AG04449 (cell line): ENCODE data around the gene CHD2.
A peak's percentile ranks its signal among the peaks of the same experiment; 100 is the strongest.

Experiments
- CTCF ChIA-PET: fragments of 350-600 bp; formaldehyde crosslinking; extraction: SDS; loops from one replicate; lab custom pipeline; 2021; ENCODE audit warnings: antibody characterized with exemption; lab: Yijun Ruan, JAX
- POLR2A ChIA-PET: fragments of 400-600, 350-600 bp; formaldehyde crosslinking; extraction: SDS; loops from one replicate; lab custom pipeline; 2020; ENCODE audit warnings: antibody characterized with exemption, inconsistent platforms; lab: Yijun Ruan, JAX
- DNase-seq: peaks from one replicate; pipeline ENCODE4 v3.0.0-alpha.2; 2010; ENCODE audit warnings: low read depth, low spot score
- H3K4me3 ChIP-seq: 2 replicates; pipeline ENCODE4 v1.5.1; 2011; ENCODE audit warnings: low read depth, mild to moderate bottlenecking, control low read depth, low read length
- TF ChIP-seq, protein P1 (sequence below): IDR thresholded peaks from one replicate; pipeline ENCODE4 v1.5.1; 2011; ENCODE audit warnings: mild to moderate bottlenecking, moderate library complexity, low read length, control low read depth, inconsistent platforms; ENCODE audit not compliant: insufficient read depth; ENCODE audit errors: missing control alignments

CHD2 gene

DNA sequence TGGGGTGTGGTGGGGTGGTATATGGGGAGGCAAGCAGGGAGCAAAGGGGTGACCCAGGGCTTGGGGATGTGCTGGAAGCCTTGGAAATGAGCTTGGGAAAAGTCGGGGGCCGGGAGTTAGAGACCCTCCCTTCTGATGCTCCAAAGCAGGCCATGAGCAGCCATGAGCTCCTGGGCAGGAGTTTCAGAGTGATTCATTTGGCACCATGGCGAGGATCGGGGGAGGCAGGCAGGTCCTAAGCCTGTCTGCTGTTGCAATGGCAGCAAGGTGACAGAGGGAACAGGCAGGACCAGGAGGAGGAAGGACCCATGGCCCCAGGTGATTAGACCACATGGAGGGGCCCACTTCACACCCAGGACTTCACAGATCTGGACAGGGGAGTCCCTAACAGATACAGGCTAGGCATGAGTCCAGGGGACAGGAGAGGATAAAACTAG lies 167.5 kb downstream of the CHD2 start:
- ChIA-PET POLR2A (interaction anchor here (0.6 kb wide), 1 partner anchor 867 kb away, joined by 3 read pairs; no protein-coding TSS in a partner anchor), CTCF (interaction anchor here (2.9 kb wide), 1 partner anchor 20 kb away, joined by 9 read pairs; no protein-coding TSS in a partner anchor)
- DNase-seq: no peak
- H3K4me3 ChIP-seq: no peak overlapping the region
- TF ChIP-seq, protein P1, sequence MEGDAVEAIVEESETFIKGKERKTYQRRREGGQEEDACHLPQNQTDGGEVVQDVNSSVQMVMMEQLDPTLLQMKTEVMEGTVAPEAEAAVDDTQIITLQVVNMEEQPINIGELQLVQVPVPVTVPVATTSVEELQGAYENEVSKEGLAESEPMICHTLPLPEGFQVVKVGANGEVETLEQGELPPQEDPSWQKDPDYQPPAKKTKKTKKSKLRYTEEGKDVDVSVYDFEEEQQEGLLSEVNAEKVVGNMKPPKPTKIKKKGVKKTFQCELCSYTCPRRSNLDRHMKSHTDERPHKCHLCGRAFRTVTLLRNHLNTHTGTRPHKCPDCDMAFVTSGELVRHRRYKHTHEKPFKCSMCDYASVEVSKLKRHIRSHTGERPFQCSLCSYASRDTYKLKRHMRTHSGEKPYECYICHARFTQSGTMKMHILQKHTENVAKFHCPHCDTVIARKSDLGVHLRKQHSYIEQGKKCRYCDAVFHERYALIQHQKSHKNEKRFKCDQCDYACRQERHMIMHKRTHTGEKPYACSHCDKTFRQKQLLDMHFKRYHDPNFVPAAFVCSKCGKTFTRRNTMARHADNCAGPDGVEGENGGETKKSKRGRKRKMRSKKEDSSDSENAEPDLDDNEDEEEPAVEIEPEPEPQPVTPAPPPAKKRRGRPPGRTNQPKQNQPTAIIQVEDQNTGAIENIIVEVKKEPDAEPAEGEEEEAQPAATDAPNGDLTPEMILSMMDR: no peak

DNA sequence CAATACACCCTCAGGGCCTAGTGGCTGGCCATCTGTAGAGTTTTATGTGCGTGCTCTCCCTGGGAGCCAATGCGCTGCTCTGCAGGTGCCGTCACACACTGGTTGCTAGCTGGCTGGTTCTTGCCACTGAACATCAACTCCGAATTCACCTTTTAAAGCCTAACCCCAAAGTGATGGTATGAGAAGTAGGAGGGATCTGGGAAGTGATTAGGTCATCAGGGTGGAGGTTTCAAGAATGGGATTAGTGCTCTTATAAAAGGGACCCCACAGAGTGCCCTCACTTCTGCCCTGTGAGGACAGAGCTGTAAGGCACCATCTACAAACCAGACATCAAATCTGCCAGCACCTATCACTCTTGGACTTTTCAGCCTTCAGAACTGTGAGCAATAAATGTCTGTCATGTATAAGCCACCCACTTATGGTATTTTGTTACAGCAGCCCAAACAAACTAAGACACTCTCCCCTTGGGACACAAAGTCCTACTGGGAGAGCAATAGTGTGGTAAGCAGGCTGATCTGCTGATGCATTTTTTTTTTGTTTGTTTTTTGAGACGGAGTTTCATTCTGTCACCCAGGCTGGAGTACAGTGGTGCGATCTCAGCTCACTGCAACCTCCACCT lies 168.6 kb downstream of the CHD2 start:
- ChIA-PET POLR2A (no interaction called here), CTCF (interaction anchor here (5.0 kb wide), 1 partner anchor 19 kb away, joined by 31 read pairs; the partner anchor contains the start of gene RGMA)
- no peak for DNase-seq
- TF ChIP-seq, protein P1: no peak
- H3K4me3 ChIP-seq: no peak overlapping the region

DNA sequence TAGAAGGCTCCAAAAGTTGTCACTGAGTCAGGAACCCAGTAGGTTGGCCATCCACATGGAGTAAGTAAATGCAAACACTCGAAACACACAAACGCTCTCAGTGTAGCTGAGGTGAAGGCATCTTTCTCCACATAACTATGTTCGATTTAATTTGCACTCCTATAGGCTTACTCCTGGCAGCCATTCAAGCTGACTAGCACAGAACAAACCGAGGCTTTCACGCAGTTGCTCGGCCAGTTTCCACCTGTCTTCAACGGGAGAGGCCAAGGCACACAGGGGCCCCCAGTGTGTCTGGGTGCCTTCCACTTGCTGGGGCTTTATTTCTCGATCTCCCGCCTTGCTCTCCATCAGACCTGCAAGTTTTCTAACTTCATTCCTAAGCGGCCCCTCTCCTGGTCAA lies 170.0 kb downstream of the CHD2 start:
- ChIA-PET CTCF (interaction anchor here (1.0 to 5.0 kb wide), 3 partner anchors 17 to 905 kb away, joined by 5 to 31 read pairs (median 5); partner anchors contain the start of gene RGMA), POLR2A (no interaction called here)
- no peak overlapping the region for H3K4me3 ChIP-seq
- TF ChIP-seq, protein P1: no peak
- no peak for DNase-seq

DNA sequence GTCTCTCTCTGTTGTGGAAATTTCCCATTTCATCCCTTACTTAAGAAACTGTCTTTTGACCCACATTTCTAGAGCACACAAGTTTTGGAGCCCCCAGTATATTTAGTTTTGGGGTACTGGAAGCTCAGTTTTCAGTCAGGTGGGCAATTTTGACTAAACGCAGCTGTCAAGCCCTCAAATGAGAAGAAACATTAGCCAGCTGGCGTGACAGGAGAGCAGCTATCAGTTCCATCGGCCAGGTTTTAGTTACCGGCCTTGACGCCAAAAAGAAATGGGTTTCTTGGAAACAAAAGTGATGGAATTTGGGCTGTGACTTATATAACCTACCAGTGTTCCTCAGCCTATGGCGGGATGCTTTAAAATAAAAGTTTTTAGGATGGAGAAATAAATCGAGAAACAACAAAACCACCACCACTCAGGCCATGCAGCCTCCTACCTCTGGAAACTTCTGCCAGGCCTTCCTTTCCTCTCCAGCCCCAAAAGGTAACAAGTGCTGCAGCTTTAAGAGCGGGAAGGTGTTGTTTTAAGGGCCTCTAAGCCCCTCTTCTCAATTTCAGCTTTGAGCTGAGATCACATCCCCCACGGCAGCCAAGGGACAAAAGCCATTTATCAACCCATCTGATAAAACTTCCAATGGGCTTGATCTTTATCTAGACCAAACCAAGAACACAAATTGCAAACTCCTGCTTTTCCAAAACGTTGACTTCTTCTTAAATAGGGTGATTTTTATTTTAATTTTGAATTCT lies 170.6 kb downstream of the CHD2 start:
- peak overlapping the region; percentile 72; the same call in 1 of the 2 replicates for H3K4me3 ChIP-seq
- TF ChIP-seq, protein P1: no peak
- no peak for DNase-seq
- CTCF ChIA-PET: interaction anchor here (1.0 to 5.0 kb wide), 5 partner anchors 17 to 905 kb away, joined by 3 to 31 read pairs (median 5); partner anchors contain the start of gene RGMA
- POLR2A ChIA-PET: no interaction called here

DNA sequence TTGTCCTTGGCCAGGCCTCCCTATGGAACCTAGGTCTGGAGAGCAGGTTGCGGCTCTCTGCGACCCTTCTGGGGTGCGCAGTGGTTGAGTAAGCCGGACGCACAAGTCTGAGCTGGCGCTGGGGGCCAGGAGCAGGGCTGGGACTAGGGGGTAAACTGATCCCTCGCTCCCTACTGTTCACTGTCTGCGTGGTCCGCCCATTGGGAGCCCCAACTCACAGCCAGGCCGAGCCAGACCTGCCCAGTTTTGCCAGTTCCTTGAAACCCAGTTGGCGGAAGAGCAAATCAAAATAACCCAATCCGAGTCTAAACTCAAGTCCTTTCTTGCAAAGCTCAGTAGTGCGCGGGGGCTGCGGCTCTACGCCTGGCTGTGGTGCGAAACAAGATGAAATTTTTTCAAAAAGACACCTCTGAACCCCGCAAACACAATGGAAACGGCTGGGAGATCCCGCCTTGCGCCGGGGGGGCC lies 171.4 kb downstream of the CHD2 start:
- POLR2A ChIA-PET: interaction anchor here (0.6 kb wide), 1 partner anchor 758 kb away, joined by 7 read pairs; no protein-coding TSS in a partner anchor
- TF ChIP-seq, protein P1: no peak
- H3K4me3 ChIP-seq: peak overlapping the region; percentile 72
- no peak for DNase-seq
- CTCF ChIA-PET: interaction anchor here (1.2 to 5.0 kb wide), 6 partner anchors 11 to 1048 kb away, joined by 3 to 31 read pairs (median 6); partner anchors contain the start of gene RGMA
